HG03342 (cell line): ENCODE data around the gene EID3.
"Not testable (repeated sequence)": the region's sequence is repeated elsewhere in the genome, so short reads cannot be mapped to it uniquely, and the experiment has no call there.

Experiments used
- ATAC-seq: cut with Tn5 transposase; IDR thresholded peaks from one replicate; pipeline ENCODE4 v1.9.1; 2021; ENCODE audit warnings: mild to moderate bottlenecking, moderate library complexity; ENCODE audit not compliant: unreplicated experiment

The EID3 gene

GRCh38 chr12:104310751-104311633 lies 7.5 kb downstream of the EID3 start:
- no peak for ATAC-seq

DNA sequence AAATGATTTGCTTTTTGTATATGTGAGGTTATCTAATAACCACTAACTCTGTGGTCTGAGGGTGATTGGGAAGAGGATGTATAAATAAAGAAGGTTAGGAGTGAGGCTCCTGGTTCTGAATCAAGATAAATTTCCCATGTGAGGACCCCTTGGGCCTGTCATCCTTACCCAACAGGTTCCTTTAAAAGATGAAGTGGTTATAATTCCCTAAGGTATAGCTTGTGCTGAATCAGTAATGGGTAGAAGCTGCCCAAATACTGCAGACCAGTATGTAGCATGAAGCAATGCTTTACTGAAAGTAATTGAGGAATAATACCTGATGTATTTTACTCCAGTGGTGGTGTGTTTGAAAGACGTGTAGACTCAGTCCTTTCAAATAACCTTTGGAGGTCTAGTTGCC lies 8.7 kb downstream of the EID3 start:
- no peak for ATAC-seq

- no peak for ATAC-seq
These were observed 9.1 kb downstream of the EID3 start for GRCh38 chr12:104312654-104313053.

DNA sequence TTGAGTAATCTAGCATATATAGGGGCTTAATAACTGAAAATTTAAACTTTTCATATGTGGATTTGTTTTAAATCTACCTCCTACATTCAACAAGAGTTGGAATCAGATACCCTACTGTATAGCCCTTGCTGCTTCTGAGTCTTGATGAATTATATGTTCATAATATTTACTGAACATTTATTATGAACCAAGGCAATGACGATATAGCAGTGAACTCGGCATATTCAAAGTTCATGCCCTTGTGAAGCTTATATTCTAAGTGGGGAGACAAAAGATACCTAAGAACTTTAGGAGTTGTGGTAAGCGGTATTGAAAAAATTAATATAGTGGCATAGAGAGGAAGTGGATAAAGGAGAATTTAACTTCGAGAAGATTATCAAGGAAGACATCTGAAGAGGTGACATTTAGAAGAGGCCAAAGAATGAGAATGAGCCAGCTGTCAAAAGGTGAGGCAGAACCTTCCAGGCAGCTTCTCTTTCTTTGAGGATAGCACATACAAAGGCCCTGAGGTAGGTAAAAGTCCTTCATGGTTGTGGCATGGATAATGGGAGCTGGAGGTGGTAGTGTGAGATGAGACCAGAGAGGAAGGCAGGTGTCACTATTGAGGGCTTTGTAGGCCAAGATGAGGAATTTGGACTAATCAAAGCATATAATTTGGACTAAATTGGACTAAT lies 10.2 kb downstream of the EID3 start:
- no peak for ATAC-seq

GRCh38 chr12:104314242-104314614 lies 10.7 kb downstream of the EID3 start:
- ATAC-seq: no peak

DNA sequence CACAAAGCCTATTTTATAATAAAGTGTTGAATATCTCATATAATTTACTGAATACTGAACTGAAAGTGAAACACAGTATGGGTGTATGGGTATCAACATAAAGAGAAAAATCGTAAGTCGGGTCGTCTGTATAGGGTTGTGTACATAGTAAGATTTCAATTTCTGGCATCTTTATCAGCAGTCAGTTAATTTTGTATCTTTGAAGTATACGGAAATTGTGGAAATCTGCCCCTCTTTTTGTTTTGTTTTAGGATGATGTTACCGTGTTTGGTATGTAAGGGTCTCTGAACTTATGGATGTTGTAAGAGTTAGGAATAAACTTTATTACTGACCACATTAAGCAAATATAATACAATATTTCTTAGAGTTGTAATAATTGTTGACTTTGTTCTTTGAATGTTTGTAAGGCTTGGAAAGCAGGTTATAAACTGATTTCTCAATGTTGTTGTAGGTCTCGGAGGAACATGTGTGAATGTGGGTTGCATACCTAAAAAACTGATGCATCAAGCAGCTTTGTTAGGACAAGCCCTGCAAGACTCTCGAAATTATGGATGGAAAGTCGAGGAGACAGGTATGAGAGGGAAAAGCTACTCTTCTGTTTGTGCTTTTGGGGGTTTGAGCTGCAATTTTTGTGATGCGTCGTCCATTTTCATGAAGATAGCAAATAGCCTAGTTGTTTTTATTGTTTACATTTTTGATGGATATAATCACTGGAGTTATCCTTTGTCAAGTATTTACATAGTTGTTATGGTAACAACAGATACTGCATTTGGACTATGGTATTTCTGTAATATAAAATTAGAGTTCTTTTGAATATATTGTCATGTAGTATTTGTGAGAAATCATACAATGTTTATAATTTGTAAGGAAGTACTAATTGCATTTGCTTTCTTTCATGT lies 12.0 kb downstream of the EID3 start:
- ATAC-seq: no peak

- ATAC-seq: no peak
These were observed 13.4 kb downstream of the EID3 start for GRCh38 chr12:104316936-104317335.

DNA sequence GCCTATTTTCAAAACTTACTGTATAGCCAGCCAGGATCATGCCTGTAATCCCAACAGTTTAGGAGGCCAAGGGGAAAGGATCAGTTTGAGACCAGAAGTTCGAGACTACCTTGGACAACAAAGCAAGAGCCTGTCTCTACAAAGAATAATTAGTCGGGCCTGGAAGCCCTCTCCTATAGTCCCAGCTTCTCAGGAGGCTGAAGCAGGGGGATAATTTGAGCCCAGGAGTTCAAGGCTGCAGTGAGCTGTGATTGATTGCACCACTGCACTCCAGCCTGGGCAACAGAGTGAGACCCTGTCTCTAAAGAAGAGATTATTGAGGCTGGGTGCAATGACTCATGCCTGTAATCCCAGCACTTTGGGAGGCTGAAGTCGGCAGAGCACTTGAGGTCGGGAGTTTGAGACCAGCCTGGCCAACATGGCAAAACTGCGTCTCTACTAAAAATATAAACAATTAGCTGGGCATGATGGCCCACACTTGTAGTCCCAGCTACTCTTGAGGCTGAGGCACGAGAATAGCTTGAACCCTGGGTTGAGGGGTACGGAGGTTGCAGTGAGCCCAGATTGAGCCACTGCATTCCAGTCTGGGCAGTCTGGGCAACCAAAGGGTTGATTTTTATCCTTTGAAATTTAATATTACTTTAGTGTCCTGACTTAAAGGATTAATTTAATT lies 14.1 kb downstream of the EID3 start:
- no peak for ATAC-seq

DNA sequence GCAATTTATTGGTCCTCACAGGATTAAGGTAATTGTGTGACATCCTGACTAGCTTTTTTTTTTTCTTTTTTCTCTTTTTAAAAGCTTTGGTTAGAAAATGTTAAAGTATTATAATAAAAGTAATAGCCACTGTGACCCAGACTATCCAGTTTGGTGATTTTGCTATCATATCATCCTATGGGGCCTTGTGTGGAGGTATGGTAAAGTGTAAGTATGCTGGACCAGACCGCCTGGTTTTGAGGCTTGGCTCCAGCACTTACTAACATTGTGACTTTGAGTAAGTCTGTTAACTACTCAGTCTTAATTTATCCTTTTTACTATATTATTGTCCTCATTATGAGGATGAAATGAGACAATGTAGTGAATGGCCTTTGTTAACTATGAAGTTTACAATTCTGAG lies 15.5 kb downstream of the EID3 start:
- no peak for ATAC-seq

DNA sequence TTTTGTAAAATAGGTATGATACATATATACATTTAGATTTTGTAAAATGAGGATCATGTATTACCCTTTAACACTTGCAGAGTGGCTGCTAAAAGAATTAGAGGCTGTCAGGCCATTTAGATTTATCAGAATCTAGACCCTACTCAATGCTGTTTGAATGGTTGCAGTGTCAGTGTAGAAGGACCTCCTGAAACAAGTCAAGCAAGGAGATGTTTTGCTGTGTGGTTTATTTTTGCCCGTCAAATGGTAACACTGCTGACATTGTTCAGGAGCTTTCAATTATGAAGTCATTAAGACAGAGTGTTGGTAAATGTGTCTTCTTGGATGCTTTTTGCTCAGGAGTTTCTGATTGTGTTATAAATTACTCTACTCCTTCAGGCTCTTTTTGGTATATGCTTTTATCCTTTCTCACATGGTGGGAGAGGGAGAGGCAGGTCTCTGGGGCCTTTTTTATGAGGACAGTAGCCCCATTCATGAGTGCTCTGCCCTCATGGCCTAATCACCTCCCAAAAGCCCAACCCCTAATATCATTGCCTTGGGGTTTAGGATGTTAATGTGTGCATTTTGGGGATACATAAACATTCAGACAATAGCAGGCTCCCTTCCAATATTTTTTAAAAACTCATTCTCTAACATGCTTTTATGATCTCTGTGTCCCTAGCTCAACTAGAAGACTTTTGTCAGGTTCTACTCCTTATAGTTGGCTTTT lies 16.5 kb downstream of the EID3 start:
- no peak for ATAC-seq

- ATAC-seq: no peak
These were observed 17.1 kb downstream of the EID3 start for GRCh38 chr12:104320627-104321024.

DNA sequence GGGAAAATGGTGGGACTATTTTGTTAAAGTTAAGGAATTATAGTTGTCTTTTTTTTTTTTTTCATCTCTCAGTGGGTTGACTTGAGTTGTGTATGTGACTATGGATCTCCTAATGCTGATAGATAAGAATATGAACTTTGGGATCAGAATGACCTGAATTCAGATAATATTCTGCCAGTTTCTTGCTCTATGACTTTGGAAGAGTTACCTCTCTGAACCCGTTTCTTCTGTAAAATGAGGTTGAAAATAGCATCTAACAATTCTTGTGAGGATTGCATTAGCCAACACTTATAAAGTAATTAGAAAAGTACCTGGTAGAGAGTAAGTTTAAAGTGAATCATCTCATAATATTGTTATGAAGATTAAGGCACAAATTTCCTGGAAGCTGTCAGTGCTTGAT lies 18.4 kb downstream of the EID3 start:
- ATAC-seq: no peak

- ATAC-seq: not testable (repeated sequence)
These were observed 19.0 kb downstream of the EID3 start for GRCh38 chr12:104322533-104322932.

GRCh38 chr12:104323899-104324298 lies 20.4 kb downstream of the EID3 start:
- no peak for ATAC-seq

DNA sequence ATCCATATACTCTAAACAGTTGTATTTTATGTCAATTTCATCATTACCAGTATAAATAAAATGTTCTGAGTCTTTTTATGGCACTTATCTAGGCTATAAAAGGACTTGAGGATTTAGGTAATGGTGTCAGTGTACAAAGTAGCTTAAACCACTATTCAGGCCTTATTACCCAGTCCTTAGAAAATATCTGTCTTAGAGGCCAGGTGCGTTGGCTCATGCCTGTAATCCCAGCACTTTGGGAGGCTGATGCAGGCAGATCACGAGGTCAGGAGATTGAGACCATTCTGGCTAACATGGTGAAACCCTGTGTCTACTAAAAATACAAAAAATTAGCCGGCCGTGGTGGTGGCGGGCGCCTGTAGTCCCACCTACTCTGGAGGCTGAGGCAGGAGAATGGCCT lies 24.7 kb downstream of the EID3 start:
- ATAC-seq: not testable (repeated sequence)

GRCh38 chr12:104328790-104329189 lies 25.3 kb downstream of the EID3 start:
- ATAC-seq: no peak

GRCh38 chr12:104329707-104330532 lies 26.4 kb downstream of the EID3 start:
- no peak for ATAC-seq

DNA sequence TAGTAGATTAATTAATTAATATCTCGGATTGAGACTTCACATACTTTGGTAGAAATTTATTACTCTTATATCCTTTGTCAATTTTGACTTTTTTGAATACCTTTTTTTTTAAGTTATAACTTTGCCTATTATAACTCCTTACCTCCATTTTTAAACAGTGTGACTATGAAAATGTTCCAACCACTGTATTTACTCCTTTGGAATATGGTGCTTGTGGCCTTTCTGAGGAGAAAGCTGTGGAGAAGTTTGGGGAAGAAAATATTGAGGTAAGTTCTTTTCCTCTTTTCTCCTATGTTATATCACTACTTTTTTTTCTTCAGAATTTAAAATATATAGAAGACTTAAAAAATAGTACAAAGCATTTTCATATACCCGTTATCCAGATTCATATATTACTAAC lies 27.8 kb downstream of the EID3 start:
- ATAC-seq: no peak

- ATAC-seq: not testable (repeated sequence)
These were observed 28.7 kb downstream of the EID3 start for GRCh38 chr12:104332273-104332672.
